ENCODE results near the gene UBXN1. TPM values are rescaled to one million over a fixed set of nuclear protein-coding genes. Genes with fewer than 3 reads are reported as not detected.

The UBXN1 gene
- total RNA-seq, 1 experiment from 2014 or later: 135 TPM

DNA sequence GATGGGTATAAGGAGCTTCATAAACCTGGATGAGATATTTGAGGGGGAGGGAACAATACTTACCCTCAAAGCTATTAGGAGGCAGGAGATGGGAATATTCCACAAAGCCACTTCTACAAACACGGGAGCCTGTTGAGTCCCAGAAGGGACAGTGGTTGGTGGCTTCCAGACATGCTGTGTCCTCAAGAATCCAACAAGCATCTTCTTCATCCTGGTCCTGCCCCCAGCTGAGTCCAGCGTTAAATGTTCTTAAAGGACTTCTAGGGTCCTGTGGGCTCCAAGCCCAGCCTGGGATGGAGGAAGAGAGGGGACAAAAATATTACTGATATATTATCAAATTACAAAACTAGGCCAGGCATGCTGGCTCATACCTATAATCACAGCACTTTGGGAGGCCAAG is 11.4 kb downstream of the UBXN1 start (continued):
- TF ChIP-seq, protein P1, sequence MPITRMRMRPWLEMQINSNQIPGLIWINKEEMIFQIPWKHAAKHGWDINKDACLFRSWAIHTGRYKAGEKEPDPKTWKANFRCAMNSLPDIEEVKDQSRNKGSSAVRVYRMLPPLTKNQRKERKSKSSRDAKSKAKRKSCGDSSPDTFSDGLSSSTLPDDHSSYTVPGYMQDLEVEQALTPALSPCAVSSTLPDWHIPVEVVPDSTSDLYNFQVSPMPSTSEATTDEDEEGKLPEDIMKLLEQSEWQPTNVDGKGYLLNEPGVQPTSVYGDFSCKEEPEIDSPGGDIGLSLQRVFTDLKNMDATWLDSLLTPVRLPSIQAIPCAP (CRISPR knock-in tag; IDR thresholded peaks at IDR 0.05): no peak
- TF ChIP-seq EMX1 (CRISPR knock-in tag; IDR thresholded peaks at IDR 0.05) (peak; percentile 41; the same call in 1 of the 2 replicates), ZNF232 (CRISPR knock-in tag; IDR thresholded peaks at IDR 0.05) (no peak), ELF4 (CRISPR knock-in tag; IDR thresholded peaks at IDR 0.05; ENCODE audit: low read depth) (no peak), MYBL2 (CRISPR knock-in tag; IDR thresholded peaks at IDR 0.05) (no peak)
- TF ChIP-seq, protein P2, sequence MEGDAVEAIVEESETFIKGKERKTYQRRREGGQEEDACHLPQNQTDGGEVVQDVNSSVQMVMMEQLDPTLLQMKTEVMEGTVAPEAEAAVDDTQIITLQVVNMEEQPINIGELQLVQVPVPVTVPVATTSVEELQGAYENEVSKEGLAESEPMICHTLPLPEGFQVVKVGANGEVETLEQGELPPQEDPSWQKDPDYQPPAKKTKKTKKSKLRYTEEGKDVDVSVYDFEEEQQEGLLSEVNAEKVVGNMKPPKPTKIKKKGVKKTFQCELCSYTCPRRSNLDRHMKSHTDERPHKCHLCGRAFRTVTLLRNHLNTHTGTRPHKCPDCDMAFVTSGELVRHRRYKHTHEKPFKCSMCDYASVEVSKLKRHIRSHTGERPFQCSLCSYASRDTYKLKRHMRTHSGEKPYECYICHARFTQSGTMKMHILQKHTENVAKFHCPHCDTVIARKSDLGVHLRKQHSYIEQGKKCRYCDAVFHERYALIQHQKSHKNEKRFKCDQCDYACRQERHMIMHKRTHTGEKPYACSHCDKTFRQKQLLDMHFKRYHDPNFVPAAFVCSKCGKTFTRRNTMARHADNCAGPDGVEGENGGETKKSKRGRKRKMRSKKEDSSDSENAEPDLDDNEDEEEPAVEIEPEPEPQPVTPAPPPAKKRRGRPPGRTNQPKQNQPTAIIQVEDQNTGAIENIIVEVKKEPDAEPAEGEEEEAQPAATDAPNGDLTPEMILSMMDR (IDR thresholded peaks at IDR 0.05): no peak
- TF ChIP-seq, protein P3, sequence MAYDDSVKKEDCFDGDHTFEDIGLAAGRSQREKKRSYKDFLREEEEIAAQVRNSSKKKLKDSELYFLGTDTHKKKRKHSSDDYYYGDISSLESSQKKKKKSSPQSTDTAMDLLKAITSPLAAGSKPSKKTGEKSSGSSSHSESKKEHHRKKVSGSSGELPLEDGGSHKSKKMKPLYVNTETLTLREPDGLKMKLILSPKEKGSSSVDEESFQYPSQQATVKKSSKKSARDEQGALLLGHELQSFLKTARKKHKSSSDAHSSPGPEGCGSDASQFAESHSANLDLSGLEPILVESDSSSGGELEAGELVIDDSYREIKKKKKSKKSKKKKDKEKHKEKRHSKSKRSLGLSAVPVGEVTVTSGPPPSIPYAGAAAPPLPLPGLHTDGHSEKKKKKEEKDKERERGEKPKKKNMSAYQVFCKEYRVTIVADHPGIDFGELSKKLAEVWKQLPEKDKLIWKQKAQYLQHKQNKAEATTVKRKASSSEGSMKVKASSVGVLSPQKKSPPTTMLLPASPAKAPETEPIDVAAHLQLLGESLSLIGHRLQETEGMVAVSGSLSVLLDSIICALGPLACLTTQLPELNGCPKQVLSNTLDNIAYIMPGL (CRISPR knock-in tag; IDR thresholded peaks at IDR 0.05): no peak

DNA sequence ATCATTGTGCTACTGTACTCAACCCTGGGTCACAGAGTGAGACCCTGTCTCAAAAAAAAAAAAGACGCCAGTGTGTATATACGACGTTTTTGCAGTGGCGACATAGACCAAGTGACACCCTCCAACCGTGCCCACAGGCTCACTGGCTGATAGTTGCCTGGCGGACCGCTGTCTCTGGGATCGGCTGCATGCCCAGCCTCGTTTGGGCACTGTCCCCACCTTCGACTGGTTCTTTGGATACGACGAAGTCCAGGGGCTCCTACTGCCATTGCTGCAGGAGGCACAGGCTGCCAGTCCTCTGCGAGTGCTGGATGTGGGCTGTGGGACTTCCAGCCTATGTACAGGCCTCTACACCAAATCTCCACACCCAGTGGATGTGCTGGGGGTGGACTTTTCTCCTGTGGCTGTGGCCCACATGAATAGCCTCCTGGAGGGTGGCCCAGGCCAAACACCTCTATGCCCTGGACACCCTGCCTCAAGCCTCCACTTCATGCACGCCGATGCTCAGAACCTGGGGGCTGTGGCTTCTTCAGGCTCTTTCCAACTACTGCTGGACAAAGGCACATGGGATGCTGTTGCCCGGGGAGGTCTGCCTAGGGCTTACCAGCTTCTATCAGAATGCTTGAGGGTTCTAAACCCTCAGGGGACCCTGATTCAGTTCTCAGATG is 12.5 kb downstream of the UBXN1 start:
- peaks cover 20% of the 10 kb centered on the region for H3K4me1 Mint-ChIP-seq
- ChIA-PET POLR2A (interaction anchor here (1.1 to 3.2 kb wide), 9 partner anchors 8 to 190 kb away, joined by 3 to 42 read pairs (median 13); partner anchors contain the start of genes B3GAT3, BSCL2, GANAB and GNG3), CTCF (interaction anchor here (0.8 to 1.9 kb wide), 5 partner anchors 28 to 122 kb away, joined by 3 to 12 read pairs (median 3); partner anchors contain the start of gene TUT1)
- peaks cover 30% of the 10 kb centered on the region for H3K36me3 Mint-ChIP-seq
- no peak for ATAC-seq
- DNase-seq (ENCODE audit: low spot score): no peak
- no peaks in the 10 kb centered on the region for H3K9me3 Mint-ChIP-seq
- peak overlapping the region; percentile 88 for H3K27ac Mint-ChIP-seq
- peak overlapping the region; percentile 97 for H3K4me3 Mint-ChIP-seq
- no peaks in the 10 kb centered on the region for H3K27me3 Mint-ChIP-seq (ENCODE audit: low read depth)
- TF ChIP-seq, protein P4, sequence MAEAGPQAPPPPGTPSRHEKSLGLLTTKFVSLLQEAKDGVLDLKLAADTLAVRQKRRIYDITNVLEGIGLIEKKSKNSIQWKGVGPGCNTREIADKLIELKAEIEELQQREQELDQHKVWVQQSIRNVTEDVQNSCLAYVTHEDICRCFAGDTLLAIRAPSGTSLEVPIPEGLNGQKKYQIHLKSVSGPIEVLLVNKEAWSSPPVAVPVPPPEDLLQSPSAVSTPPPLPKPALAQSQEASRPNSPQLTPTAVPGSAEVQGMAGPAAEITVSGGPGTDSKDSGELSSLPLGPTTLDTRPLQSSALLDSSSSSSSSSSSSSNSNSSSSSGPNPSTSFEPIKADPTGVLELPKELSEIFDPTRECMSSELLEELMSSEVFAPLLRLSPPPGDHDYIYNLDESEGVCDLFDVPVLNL (CRISPR knock-in tag; IDR thresholded peaks at IDR 0.05; ENCODE audit: borderline replicate concordance, low read depth): no peak
- TF ChIP-seq, protein P5, sequence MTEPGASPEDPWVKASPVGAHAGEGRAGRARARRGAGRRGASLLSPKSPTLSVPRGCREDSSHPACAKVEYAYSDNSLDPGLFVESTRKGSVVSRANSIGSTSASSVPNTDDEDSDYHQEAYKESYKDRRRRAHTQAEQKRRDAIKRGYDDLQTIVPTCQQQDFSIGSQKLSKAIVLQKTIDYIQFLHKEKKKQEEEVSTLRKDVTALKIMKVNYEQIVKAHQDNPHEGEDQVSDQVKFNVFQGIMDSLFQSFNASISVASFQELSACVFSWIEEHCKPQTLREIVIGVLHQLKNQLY (CRISPR knock-in tag; IDR thresholded peaks at IDR 0.05): 0 out of 2 replicates have a peak, but pooled peaks have one; percentile 12
- TF ChIP-seq NFYB (CRISPR knock-in tag; conservative IDR thresholded peaks at IDR 0.05; ENCODE audit: low read depth): no peak
- TF ChIP-seq, protein P6, sequence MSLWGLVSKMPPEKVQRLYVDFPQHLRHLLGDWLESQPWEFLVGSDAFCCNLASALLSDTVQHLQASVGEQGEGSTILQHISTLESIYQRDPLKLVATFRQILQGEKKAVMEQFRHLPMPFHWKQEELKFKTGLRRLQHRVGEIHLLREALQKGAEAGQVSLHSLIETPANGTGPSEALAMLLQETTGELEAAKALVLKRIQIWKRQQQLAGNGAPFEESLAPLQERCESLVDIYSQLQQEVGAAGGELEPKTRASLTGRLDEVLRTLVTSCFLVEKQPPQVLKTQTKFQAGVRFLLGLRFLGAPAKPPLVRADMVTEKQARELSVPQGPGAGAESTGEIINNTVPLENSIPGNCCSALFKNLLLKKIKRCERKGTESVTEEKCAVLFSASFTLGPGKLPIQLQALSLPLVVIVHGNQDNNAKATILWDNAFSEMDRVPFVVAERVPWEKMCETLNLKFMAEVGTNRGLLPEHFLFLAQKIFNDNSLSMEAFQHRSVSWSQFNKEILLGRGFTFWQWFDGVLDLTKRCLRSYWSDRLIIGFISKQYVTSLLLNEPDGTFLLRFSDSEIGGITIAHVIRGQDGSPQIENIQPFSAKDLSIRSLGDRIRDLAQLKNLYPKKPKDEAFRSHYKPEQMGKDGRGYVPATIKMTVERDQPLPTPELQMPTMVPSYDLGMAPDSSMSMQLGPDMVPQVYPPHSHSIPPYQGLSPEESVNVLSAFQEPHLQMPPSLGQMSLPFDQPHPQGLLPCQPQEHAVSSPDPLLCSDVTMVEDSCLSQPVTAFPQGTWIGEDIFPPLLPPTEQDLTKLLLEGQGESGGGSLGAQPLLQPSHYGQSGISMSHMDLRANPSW (CRISPR knock-in tag; conservative IDR thresholded peaks at IDR 0.05; ENCODE audit: low read depth): no peak; the same call in 1 of the 2 replicates
- TF ChIP-seq, protein P7, sequence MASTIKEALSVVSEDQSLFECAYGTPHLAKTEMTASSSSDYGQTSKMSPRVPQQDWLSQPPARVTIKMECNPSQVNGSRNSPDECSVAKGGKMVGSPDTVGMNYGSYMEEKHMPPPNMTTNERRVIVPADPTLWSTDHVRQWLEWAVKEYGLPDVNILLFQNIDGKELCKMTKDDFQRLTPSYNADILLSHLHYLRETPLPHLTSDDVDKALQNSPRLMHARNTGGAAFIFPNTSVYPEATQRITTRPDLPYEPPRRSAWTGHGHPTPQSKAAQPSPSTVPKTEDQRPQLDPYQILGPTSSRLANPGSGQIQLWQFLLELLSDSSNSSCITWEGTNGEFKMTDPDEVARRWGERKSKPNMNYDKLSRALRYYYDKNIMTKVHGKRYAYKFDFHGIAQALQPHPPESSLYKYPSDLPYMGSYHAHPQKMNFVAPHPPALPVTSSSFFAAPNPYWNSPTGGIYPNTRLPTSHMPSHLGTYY (CRISPR knock-in tag; IDR thresholded peaks at IDR 0.05): 0 out of 2 replicates have a peak, but pooled peaks have one; percentile 19
- TF ChIP-seq, protein P8, sequence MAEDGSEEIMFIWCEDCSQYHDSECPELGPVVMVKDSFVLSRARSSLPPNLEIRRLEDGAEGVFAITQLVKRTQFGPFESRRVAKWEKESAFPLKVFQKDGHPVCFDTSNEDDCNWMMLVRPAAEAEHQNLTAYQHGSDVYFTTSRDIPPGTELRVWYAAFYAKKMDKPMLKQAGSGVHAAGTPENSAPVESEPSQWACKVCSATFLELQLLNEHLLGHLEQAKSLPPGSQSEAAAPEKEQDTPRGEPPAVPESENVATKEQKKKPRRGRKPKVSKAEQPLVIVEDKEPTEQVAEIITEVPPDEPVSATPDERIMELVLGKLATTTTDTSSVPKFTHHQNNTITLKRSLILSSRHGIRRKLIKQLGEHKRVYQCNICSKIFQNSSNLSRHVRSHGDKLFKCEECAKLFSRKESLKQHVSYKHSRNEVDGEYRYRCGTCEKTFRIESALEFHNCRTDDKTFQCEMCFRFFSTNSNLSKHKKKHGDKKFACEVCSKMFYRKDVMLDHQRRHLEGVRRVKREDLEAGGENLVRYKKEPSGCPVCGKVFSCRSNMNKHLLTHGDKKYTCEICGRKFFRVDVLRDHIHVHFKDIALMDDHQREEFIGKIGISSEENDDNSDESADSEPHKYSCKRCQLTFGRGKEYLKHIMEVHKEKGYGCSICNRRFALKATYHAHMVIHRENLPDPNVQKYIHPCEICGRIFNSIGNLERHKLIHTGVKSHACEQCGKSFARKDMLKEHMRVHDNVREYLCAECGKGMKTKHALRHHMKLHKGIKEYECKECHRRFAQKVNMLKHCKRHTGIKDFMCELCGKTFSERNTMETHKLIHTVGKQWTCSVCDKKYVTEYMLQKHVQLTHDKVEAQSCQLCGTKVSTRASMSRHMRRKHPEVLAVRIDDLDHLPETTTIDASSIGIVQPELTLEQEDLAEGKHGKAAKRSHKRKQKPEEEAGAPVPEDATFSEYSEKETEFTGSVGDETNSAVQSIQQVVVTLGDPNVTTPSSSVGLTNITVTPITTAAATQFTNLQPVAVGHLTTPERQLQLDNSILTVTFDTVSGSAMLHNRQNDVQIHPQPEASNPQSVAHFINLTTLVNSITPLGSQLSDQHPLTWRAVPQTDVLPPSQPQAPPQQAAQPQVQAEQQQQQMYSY (CRISPR knock-in tag; IDR thresholded peaks at IDR 0.05): no peak
- TF ChIP-seq, protein P3 (CRISPR knock-in tag; IDR thresholded peaks at IDR 0.05): no peak
- peak; percentile 20; the same call in 1 of the 2 replicates for TF ChIP-seq ZNF416 (CRISPR knock-in tag; IDR thresholded peaks at IDR 0.05)
- TF ChIP-seq ZNF219 (CRISPR knock-in tag; IDR thresholded peaks at IDR 0.05; ENCODE audit: borderline replicate concordance): no peak
